Measurements from ENCODE around the gene CBX8.

Gene CBX8

DNA sequence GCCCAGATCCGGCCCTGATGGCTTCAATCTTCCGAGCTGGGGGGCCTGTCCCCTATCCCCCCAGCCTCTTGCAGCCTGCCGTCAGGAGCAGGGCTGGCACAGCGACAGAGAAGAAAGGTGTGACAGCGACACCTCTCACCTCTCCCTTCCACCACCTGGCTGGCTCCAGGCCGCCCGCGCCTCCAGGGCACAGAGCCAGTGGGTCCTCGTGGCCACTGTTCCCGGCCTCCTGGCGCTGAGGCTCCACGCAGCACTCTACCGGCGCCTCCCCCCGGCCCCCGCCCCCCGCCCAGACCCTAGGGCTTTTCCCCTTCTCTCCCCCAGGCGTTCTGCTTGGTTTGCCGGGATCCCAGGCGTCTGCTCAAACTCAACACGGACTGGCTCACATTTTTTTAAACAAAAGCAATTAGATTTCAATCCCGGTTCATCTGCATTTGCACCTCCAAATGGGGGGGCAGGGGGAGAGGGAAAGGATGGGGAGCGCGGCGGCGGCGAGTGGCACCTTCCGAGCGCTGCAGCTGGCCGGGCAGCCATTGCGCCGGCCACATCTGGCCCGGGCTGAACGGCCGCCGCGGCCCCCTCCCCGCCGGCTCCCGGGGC, 12.8 kb upstream of the CBX8 start:
- H3K4me1 Mint-ChIP-seq: peaks cover 42 to 61% of the 10 kb centered on the region in 2 donors
- peaks cover 0 to 6% of the 10 kb centered on the region in 2 donors for H3K36me3 Mint-ChIP-seq
- DNase-seq: no peak
- no peak for ATAC-seq (replicated peaks)
- peak overlapping the region; percentile 32 for H3K27ac Mint-ChIP-seq
- H3K4me3 Mint-ChIP-seq: peak overlapping the region; percentile 25 to 45
- peaks cover 74 to 84% of the 10 kb centered on the region in 2 donors for H3K27me3 Mint-ChIP-seq
- H3K9me3 Mint-ChIP-seq: peaks cover 0 to 7% of the 10 kb centered on the region in 2 donors

DNA sequence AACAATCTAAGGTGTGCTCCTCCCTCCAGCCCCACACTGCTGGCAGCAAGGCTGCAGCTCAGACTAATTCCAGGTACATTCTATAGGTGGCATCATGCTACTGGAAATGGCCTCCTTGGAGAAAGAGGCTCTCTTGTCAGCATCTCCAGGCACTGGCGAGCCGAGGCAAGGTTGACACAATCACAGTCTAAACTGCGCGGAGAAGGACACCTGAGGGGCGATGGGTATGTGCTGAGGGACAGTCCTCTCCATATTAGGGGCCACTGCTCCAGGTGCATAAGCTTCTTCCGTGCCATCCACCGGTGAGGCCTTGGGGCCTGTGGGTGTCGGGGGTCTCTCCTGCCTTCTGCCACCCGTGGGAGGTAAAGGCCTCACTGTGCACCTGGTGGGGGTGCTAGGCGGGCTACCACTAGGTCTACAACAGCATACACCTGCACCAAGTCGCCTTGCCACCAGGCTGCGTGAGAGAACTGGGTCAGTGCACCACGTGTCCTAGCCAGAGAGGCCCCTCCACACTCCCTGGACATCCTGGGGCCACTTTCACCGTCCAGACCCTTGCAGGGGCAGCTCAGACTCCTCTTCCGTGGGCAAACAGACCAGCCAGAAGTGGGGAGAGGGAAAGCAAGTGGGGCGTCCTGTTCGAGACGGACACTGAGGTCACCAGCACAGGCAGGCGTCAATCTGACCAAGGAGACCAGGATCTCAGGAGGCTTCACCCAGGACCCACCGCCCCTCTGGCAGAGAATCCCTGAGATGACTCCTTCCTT, 12.1 kb upstream of the CBX8 start:
- H3K4me3 Mint-ChIP-seq: peak overlapping the region; percentile 45 to 58
- peak in 1 of 2 donors; percentile 24 for ATAC-seq (replicated peaks)

DNA sequence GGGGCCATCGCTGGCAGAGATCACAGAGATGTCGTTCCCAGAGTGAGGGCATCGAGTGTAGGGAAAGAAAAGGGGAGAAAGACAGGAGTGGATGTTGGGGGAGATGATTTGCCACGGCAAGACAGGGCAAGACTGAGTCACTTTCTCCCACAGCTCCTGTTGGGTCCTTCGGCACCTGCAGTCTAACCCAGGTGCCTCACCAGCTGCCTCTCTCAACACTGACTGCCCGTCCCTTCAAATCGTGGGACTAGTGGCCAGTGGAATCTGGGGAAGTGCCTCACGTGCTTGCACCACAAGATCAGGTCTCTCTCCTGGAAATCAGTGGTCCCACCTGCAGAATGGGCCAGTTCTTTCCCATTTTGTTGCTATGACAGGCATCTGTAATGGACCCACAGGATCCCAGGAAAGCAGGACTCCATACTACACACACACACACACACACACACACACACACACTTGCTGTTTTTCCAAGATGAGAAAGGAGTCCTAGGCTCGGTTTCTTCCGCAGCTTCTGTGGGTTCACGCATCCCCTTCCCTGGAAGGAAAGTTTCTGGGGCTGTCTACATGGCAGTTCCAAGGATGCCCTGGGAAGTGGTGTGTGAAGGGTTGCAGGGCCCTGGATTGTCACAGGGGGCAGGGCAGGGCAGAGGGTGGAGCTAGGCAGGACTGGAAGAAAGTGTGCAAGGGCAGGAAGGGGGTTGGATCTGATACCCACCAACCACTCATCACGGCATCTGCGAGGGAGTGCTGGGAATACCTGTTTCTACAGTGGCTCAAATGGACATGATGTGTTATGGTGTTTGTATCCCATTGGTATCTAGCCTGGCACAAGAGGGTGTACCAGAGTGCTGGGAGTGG, 10.2 kb upstream of the CBX8 start:
- ATAC-seq (replicated peaks) (no peak), DNase-seq (no peak)
- H3K27me3 Mint-ChIP-seq: peaks cover 69 to 88% of the 10 kb centered on the region in 2 donors
- no peak overlapping the region for H3K27ac Mint-ChIP-seq
- H3K9me3 Mint-ChIP-seq: peaks cover 0 to 13% of the 10 kb centered on the region in 2 donors
- peaks cover 4% of the 10 kb centered on the region in 2 donors for H3K36me3 Mint-ChIP-seq
- peaks cover 39 to 56% of the 10 kb centered on the region in 2 donors for H3K4me1 Mint-ChIP-seq
- H3K4me3 Mint-ChIP-seq: peak overlapping the region in 1 of 2 donors; percentile 39

More for the DNA sequence above, 12.1 kb upstream of the CBX8 start:
- Mint-ChIP-seq H3K27ac (peak overlapping the region; percentile 66), H3K4me1 (peaks cover 40 to 60% of the 10 kb centered on the region in 2 donors), H3K9me3 (peaks cover 0 to 11% of the 10 kb centered on the region in 2 donors), H3K27me3 (peaks cover 72 to 82% of the 10 kb centered on the region in 2 donors), H3K36me3 (peaks cover 2 to 4% of the 10 kb centered on the region in 2 donors)
- DNase-seq: no peak

DNA sequence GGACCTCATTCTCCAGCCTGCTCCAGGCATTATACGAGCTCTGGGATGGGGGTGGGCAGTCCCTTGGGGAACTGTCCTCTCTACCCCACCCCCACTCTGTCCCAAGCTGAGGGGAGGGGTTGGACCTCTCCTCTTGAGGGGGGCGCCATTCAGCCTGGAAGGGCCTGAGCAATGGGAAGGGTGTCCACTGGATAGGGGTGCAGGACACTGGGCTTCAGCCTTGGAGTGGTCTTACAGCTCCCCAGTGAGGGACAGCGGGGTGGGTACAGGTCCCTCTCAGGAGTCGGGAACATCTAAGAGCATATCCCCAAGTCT, 9.5 kb upstream of the CBX8 start:
- Mint-ChIP-seq H3K9me3 (peaks cover 0 to 16% of the 10 kb centered on the region in 2 donors), H3K4me1 (peaks cover 37 to 54% of the 10 kb centered on the region in 2 donors), H3K4me3 (no peak overlapping the region), H3K27ac (peak overlapping the region; percentile 14), H3K27me3 (peaks cover 69 to 88% of the 10 kb centered on the region in 2 donors), H3K36me3 (peaks cover 6 to 9% of the 10 kb centered on the region in 2 donors)
- no peak for ATAC-seq (replicated peaks)
- DNase-seq: no peak

DNA sequence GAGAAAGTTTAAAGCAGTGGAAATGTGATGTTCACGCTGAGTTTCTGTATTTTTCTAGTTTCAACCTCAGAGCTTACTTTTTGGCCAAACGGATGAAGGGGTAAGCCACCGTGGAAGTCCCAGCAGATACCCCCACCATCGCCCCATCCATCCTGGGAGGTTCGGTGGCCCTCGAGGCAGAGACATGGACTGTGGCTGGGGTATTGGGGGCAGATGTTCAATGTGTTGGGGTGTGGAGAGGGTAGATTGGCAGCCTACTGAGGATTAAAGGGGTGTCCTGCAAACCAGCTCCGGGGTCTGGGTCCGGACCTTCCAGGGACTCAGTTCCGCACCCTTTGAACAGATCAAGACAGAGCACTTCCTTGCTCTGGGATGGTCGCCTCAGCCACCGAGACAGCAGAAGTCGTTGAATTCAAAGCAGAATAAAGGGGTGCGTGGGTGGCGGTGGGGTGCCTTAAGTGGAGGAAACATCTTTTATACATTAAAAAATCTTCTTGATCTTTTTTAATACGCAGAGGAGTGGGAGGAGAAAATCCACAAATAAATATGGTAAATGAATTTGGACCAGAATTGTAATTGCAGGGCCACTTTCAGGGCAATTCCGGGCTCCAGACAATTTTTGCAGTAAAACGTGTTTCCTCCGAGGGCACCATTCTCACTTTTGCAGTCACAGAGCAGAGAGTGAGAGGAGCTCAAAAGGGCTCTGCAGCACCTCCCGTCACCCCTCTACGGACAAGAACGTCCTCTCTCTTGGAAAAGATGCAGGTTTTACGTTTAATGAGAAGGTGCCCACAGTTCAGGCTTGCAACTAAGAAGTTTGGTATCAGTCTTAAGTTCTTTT, 8.2 kb upstream of the CBX8 start:
- Mint-ChIP-seq H3K9me3 (peaks cover 0 to 17% of the 10 kb centered on the region in 2 donors), H3K27me3 (peaks cover 66 to 86% of the 10 kb centered on the region in 2 donors)
- ATAC-seq (replicated peaks): peak; percentile 23 to 36

DNA sequence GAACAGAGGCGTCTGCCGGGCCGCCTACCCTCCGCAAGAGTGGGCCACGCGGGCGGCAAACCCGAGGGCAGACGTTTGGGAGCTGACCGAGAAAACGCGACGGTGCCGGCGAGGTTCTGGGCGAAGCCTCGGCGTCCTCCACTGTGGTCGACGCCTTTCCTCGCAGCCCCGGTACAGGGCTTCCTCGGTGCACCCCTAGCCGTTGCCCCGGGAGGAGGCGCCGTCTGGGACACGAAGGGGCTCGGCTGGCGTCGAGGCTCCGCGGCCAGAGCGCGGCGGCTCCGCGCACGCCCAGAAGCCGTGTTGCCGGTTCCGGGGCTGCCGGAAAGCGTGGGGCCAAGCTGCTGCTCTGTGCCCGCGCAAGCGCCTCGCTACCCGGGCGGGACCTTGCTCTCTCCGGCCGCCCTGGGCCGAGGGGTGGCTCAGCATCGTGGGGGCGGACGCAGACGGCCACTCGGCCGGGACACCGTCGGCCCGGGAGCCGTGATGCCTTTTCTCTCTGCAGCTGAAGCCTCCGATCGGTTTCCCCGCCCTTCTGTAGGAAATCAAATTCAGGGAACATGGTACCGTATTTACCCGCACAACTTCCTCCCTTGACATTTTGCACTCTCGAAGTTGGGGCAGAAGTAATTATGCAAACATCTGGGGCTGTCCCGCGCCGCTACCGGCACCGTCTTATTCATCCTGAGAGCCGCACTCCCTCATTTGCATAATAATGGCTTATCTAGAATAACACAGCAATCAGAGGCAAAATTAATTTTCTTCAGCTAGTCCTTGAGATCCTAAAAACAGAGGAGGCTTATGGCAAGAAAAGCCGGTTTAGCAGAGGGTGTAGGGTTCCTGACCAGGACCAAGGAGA, 7.3 kb upstream of the CBX8 start:
- peak; percentile 77 for DNase-seq
- Mint-ChIP-seq H3K4me1 (peaks cover 43 to 64% of the 10 kb centered on the region in 2 donors), H3K4me3 (peak overlapping the region; percentile 82 to 84), H3K27me3 (peaks cover 68 to 86% of the 10 kb centered on the region in 2 donors), H3K36me3 (peaks cover 13 to 17% of the 10 kb centered on the region in 2 donors), H3K27ac (peak overlapping the region; percentile 96), H3K9me3 (peaks cover 0 to 20% of the 10 kb centered on the region in 2 donors)
- peak; percentile 93 to 94 for ATAC-seq (replicated peaks)

More for the DNA sequence above, 8.2 kb upstream of the CBX8 start:
- DNase-seq: no peak
- Mint-ChIP-seq H3K27ac (peak overlapping the region; percentile 96), H3K36me3 (peaks cover 9 to 12% of the 10 kb centered on the region in 2 donors), H3K4me1 (peaks cover 36 to 56% of the 10 kb centered on the region in 2 donors), H3K4me3 (peak overlapping the region; percentile 82 to 84)

DNA sequence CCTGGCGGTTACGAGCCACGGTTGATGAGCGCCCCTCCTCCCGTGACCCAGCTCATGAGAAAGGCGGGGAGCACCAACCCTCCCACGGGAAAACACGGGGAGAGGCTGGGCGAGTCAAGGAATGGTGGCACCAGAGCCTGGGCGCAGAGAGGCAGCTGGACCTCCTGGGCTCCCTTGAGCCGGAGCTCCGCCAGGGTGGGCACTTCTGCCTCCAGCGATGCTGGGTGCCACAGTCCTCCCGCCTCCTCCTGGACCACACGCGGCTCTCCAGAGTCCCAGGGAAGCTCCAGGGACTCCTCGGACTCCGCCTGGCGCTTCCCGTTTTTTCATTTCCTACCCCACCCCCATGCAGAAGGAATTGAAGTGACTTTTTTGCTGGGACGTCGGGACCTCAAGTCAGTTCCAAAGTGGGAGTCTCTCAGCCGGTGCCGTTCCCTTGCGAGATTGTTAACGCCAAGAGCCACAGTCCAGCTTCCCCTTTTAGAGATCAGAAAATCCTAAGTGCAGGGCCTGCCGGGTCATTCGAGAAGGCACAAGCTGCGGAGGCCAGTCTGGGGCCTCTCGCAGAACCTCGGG, 6.6 kb upstream of the CBX8 start:
- no peak for ATAC-seq (replicated peaks)
- Mint-ChIP-seq H3K27me3 (peaks cover 64 to 85% of the 10 kb centered on the region in 2 donors), H3K9me3 (peaks cover 0 to 20% of the 10 kb centered on the region in 2 donors), H3K36me3 (peaks cover 13 to 20% of the 10 kb centered on the region in 2 donors), H3K4me3 (peak overlapping the region; percentile 35 to 60), H3K27ac (peak overlapping the region; percentile 90), H3K4me1 (peaks cover 43 to 62% of the 10 kb centered on the region in 2 donors)
- DNase-seq: no peak

DNA sequence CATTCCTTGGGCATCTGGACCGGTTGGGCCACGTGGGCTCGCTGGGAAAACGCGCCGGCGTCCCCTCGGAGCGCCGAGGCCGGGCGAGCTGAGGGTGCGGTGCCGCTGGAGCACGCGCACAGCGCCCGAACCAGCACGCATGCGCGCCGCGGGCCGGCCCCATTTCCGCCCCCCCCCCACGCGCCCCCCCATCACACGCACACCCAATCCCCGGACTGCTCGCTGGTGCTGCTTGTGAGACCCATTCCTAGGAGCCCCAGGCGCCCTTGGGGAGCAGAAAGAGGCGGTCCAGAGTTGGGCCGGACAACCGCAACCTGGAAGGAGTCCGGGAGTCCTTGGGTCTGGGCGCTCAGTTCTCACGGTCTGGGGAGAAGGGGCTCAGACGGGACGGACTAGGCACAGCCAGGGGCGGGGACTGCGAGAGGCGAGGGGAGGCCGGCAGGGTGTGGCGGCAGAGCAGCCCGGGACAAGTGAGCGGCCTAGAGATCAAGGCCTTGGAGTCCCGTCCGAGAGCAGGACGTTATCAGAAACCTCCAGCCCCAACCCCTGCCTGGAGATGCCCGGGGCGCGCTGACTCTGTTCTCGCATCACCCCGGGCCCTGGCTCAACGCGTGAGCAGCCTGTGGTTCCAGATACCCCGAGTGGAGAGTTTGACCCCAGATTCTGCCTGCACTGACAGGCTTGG, 6.0 kb upstream of the CBX8 start:
- H3K9me3 Mint-ChIP-seq: peaks cover 0 to 20% of the 10 kb centered on the region in 2 donors
- H3K4me3 Mint-ChIP-seq: peak overlapping the region; percentile 41 to 55
- ATAC-seq (replicated peaks): no peak
- H3K27me3 Mint-ChIP-seq: peaks cover 62 to 85% of the 10 kb centered on the region in 2 donors
- H3K27ac Mint-ChIP-seq: peak overlapping the region; percentile 83
- peaks cover 44 to 63% of the 10 kb centered on the region in 2 donors for H3K4me1 Mint-ChIP-seq
- peaks cover 13 to 22% of the 10 kb centered on the region in 2 donors for H3K36me3 Mint-ChIP-seq
- DNase-seq: no peak

DNA sequence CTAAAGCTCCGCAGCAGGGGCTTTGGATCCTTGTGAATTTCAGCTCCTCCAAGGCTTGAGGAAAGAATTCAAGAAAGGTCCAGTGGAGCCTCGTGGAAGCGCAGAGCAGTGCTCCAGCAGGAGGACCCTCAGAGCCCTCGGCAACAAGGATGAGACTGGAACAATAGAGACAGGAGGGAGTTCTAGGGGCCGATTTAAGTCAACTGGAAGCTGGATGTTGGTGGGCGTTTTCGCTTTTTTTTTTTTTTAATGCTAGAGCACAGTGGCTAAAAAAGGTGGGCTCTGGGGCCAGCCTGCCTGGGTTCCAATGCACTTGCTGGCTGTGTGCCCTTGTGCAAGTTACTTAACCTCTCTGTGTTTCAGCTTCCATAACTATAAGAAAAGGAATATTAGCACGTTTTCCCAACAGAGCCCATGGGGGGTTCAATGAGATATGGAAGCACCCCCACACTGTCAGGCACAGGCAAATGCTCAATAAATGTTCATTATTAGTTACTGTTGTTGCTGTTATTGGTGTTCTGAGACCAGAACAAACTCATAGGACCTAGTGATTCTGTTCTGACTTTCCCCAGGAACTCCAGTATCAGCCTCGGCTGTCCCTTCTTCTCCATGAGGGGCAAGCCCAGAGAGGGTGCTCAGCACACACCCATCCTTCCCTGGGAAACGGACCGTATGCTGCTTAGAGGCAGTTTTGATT, 5.3 kb upstream of the CBX8 start:
- Mint-ChIP-seq H3K4me3 (peak overlapping the region; percentile 57 to 59), H3K27ac (peak overlapping the region; percentile 88), H3K9me3 (peaks cover 0 to 20% of the 10 kb centered on the region in 2 donors), H3K27me3 (peaks cover 57 to 78% of the 10 kb centered on the region in 2 donors), H3K36me3 (peaks cover 13 to 22% of the 10 kb centered on the region in 2 donors), H3K4me1 (peaks cover 43 to 63% of the 10 kb centered on the region in 2 donors)
- DNase-seq: no peak
- no peak for ATAC-seq (replicated peaks)

DNA sequence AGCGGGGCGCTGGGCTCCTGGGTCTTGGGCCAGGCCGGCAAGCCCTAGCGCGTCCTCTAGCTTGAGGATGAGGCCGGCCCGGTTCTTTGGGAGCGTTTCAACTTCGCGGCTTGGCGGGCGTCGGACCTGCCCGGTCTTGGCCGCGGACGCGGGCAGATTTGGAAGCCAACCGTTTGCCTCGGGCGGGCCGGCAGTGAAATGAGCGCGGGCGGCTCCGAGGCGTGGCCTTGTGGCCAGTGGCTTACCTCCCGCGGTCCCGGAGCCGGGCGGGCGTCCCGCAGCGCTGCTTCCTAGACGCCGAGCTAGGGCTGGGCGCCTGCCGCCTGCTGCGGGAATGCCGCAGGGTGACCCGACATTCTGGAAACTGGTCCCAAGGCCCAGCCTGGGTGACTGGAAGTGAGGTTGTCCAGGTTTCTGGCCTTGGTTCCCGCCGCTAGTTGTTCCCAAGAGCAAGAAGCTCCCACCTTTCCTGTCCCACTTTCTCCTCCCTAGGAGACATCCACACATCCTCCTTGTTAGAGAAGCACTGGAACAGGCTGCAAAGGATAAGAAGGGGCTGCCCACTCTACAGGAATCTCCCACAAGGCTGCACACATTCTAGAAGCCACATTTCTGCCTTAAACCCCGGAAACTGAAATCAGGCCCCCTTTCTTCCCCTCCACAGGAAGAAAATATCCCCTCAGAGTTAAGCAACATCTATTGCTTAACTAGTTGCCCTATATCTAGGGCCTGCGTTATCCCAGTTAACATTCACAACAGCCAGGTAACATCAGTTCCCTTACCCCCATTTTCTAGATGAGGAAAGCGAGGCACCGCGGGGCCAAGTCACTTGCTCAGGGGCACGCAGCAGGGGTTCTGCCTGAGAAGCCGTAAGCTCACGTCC, 4.5 kb upstream of the CBX8 start:
- Mint-ChIP-seq H3K4me1 (peaks cover 41 to 61% of the 10 kb centered on the region in 2 donors), H3K27me3 (peaks cover 50 to 70% of the 10 kb centered on the region in 2 donors), H3K4me3 (peak overlapping the region; percentile 57 to 59), H3K27ac (peak overlapping the region; percentile 88), H3K36me3 (peaks cover 15 to 22% of the 10 kb centered on the region in 2 donors), H3K9me3 (peaks cover 0 to 20% of the 10 kb centered on the region in 2 donors)
- ATAC-seq (replicated peaks) (no peak), DNase-seq (no peak)

All from stimulated activated naive B cell treated with anti-CD40 and anti-IgM and Interleukin-4, amounts not matched to agents 10 μg/mL and 1 μg/mL and 100 μg/mL, for 72 hours (primary cell).